ENCODE results near the gene LMF1. TPM values are rescaled to one million over a fixed set of nuclear protein-coding genes. Genes with fewer than 3 reads are reported as not detected.
"Not testable (repeated sequence)": the region's sequence is repeated elsewhere in the genome, so short reads cannot be mapped to it uniquely, and the experiment has no call there.

The LMF1 gene
- total RNA-seq, 2 donors from 2014 or later, result 47.1 to 49.3 TPM

GRCh38 chr16:860891-861290, 109.9 kb downstream of the LMF1 start:
- H3K27me3 ChIP-seq (replicated peaks; ENCODE audit: insufficient read depth), result no peaks in the 10 kb centered on the region
- no peaks in the 10 kb centered on the region for H3K9me3 ChIP-seq
- no peak overlapping the region for H3K4me3 ChIP-seq
- ATAC-seq (ENCODE audit: insufficient number of reproducible peaks, low FRiP score, low read depth) (no peak), DNase-seq (ENCODE audit: low spot score) (no peak)
- no peaks in the 10 kb centered on the region for H3K36me3 ChIP-seq
- TF ChIP-seq CTCF (IDR thresholded peaks at IDR 0.05), result no peak
- no peak overlapping the region for H3K27ac ChIP-seq
- no peaks in the 10 kb centered on the region for H3K4me1 ChIP-seq (ENCODE audit: control insufficient read depth in 1 of 2, low read depth in 2 of 2)

- not testable (repeated sequence) for ATAC-seq (ENCODE audit: insufficient number of reproducible peaks, low FRiP score, low read depth); H3K4me1 ChIP-seq (ENCODE audit: control insufficient read depth in 1 of 2, low read depth in 2 of 2); H3K4me3 ChIP-seq; H3K9me3 ChIP-seq; H3K36me3 ChIP-seq; DNase-seq (ENCODE audit: low spot score); H3K27me3 ChIP-seq (replicated peaks; ENCODE audit: insufficient read depth); H3K27ac ChIP-seq
Measured at GRCh38 chr16:858971-859370, 111.8 kb downstream of the LMF1 start.

- not testable (repeated sequence) for H3K27me3 ChIP-seq (replicated peaks; ENCODE audit: insufficient read depth); H3K4me3 ChIP-seq; H3K9me3 ChIP-seq; H3K4me1 ChIP-seq (ENCODE audit: control insufficient read depth in 1 of 2, low read depth in 2 of 2); H3K27ac ChIP-seq; ATAC-seq (ENCODE audit: insufficient number of reproducible peaks, low FRiP score, low read depth); H3K36me3 ChIP-seq; DNase-seq (ENCODE audit: low spot score)
Measured at GRCh38 chr16:858441-858840, 112.3 kb downstream of the LMF1 start.

GRCh38 chr16:856811-857210, 114.0 kb downstream of the LMF1 start:
- Histone ChIP-seq H3K9me3 (no peaks in the 10 kb centered on the region), H3K27me3 (replicated peaks; ENCODE audit: insufficient read depth) (no peaks in the 10 kb centered on the region), H3K4me1 (ENCODE audit: control insufficient read depth in 1 of 2, low read depth in 2 of 2) (no peaks in the 10 kb centered on the region), H3K4me3 (no peak overlapping the region), H3K36me3 (no peaks in the 10 kb centered on the region), H3K27ac (no peak overlapping the region)
- ATAC-seq (ENCODE audit: insufficient number of reproducible peaks, low FRiP score, low read depth), result no peak
- TF ChIP-seq CTCF (IDR thresholded peaks at IDR 0.05), result no peak
- DNase-seq (ENCODE audit: low spot score), result no peak

- Histone ChIP-seq H3K36me3 (no peaks in the 10 kb centered on the region), H3K4me1 (ENCODE audit: control insufficient read depth in 1 of 2, low read depth in 2 of 2) (no peaks in the 10 kb centered on the region), H3K9me3 (no peaks in the 10 kb centered on the region), H3K27me3 (replicated peaks; ENCODE audit: insufficient read depth) (no peaks in the 10 kb centered on the region), H3K4me3 (no peak overlapping the region), H3K27ac (no peak overlapping the region)
- DNase-seq (ENCODE audit: low spot score) (no peak), ATAC-seq (ENCODE audit: insufficient number of reproducible peaks, low FRiP score, low read depth) (no peak)
- TF ChIP-seq CTCF (IDR thresholded peaks at IDR 0.05), result no peak
Measured at GRCh38 chr16:856101-856500, 114.7 kb downstream of the LMF1 start.

GRCh38 chr16:855471-855870, 115.3 kb downstream of the LMF1 start:
- ATAC-seq (ENCODE audit: insufficient number of reproducible peaks, low FRiP score, low read depth), result no peak
- no peaks in the 10 kb centered on the region for H3K27me3 ChIP-seq (replicated peaks; ENCODE audit: insufficient read depth)
- H3K4me3 ChIP-seq, result no peak overlapping the region
- H3K27ac ChIP-seq, result no peak overlapping the region
- H3K4me1 ChIP-seq (ENCODE audit: control insufficient read depth in 1 of 2, low read depth in 2 of 2), result no peaks in the 10 kb centered on the region
- no peak for DNase-seq (ENCODE audit: low spot score)
- H3K9me3 ChIP-seq, result no peaks in the 10 kb centered on the region
- no peaks in the 10 kb centered on the region for H3K36me3 ChIP-seq
- TF ChIP-seq CTCF (IDR thresholded peaks at IDR 0.05), result no peak
